Measurements from ENCODE around the gene S1PR1. TPM values are rescaled to one million over a fixed set of nuclear protein-coding genes. Genes with fewer than 3 reads are reported as not detected.

S1PR1 gene
- total RNA-seq, 1 experiment from 2014 or later = 13.3 TPM

DNA sequence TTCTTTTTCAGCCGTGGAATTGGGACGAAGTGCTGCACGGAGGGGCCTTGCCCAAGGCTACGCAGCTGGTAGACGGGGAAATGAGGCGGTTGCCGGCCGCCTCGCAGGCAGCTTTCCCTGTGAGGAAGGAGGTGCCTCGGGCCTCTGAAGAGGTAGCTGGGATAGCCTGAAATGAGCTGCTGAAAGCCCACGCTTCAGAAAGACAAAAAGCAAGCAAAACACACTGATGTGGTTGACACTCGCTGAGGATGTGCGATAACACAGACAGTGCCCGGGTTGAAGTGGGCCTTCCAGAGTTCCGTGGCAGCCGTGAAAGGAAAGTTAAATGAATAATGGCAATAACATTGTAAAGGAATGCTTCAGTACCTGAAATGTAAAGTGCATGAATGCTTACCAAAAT, 47.2 kb downstream of the S1PR1 start:
- 0 out of 2 replicates have a peak, but pooled peaks cover 5% of the 10 kb centered on the region for H3K4me1 ChIP-seq (replicated peaks)

DNA sequence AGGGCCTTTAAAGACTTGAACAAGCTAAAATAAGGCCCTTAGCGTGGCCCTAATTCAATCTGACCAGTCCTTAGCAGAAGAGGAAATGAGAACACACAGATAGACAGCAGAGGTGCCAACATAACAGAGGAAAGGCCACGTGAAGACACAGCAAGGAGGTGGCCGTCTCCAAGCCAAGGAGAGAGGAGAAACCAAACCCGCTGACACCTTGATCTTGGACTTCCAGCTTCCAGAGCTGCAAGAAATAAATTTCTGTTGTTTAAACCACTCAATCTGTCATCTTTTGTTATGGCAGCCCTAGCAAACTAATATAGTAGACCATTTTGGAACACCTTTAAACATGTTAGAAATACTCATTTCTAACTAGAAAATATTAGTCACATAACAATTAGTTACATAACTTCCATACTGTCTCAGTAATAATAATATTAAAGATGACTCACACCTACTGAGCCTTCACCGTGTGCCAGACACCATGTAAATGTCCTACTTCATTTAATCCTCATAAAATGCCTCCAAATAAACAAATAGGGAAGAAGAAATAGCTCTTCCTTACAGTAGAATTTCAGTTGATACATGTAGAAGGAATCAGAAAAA, 47.9 kb downstream of the S1PR1 start:
- H3K4me1 ChIP-seq (replicated peaks) = 0 out of 2 replicates have a peak, but pooled peaks cover 5% of the 10 kb centered on the region
- DNase-seq (ENCODE audit: low read depth in 1 of 2, low spot score in 2 of 2) = no peak
- no peak overlapping the region for H3K27ac ChIP-seq
- no peaks in the 10 kb centered on the region; the same call in none of the 2 replicates for H3K27me3 ChIP-seq (replicated peaks)
- H3K9me3 ChIP-seq (replicated peaks) = no peaks in the 10 kb centered on the region
- H3K36me3 ChIP-seq = no peaks in the 10 kb centered on the region
- no peak overlapping the region for H3K4me3 ChIP-seq

More for the DNA sequence above, 47.2 kb downstream of the S1PR1 start:
- no peaks in the 10 kb centered on the region for H3K36me3 ChIP-seq
- H3K4me3 ChIP-seq = no peak overlapping the region
- no peaks in the 10 kb centered on the region; the same call in none of the 2 replicates for H3K27me3 ChIP-seq (replicated peaks)
- 0 out of 2 replicates have a peak, but pooled peaks cover 2% of the 10 kb centered on the region for H3K9me3 ChIP-seq (replicated peaks)
- H3K27ac ChIP-seq = no peak overlapping the region
- no peak for DNase-seq (ENCODE audit: low read depth in 1 of 2, low spot score in 2 of 2)

DNA sequence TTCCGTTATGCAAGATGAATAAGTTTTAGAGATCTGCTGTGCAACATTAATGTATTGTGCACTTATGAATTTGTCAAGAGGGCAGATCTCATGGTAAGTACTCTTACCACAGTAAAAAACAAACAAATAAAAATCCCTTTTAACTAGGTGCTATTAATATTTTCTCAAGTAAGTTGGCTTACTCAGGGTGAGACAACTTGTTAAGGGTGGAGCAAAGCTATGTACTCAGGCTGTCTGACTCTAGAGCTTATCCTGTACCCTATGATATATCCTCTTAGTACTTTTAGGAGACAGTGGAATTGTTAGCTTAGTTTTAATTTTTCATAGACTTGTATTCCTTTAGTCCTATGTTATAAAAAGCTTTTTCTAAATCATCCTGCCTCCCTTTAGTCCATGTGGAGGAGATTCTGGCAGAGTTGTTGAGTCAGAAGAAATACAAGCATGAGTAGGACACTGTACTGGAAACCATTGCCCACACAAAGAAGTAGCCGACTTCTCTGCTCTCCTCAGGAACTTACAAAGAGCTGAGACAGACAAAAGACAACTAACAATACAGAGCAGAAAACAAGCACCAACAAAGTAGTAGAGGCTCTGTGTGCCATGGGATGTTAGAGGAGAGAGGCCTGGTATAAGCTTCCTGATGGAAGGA, 49.2 kb downstream of the S1PR1 start:
- DNase-seq (ENCODE audit: low read depth in 1 of 2, low spot score in 2 of 2) = no peak
- Histone ChIP-seq H3K27ac (no peak overlapping the region), H3K4me1 (replicated peaks) (0 out of 2 replicates have a peak, but pooled peaks cover 5% of the 10 kb centered on the region), H3K36me3 (no peaks in the 10 kb centered on the region), H3K27me3 (replicated peaks) (no peaks in the 10 kb centered on the region; the same call in none of the 2 replicates), H3K9me3 (replicated peaks) (no peaks in the 10 kb centered on the region), H3K4me3 (no peak overlapping the region)

DNA sequence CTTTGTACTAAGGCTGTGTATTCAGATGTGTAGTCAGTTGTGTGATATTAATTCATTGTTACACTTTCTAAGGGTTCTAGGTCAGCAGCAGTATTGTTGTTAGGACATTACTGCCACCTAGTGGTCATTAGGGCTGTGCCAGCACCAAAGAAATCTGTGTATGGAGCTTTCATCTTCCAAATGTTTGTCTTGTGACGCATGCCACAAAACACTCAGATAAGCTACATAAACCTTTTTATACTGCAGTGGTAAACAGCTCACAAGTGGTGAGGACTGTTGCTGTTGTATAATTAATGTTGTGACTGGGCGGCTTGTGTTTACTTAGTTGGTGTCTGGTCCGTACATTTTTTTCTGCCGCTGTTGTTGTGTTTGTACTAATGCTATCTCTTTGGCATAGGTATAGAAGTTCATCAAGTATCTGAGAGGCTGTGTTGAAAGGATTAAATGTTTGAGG, 51.7 kb downstream of the S1PR1 start:
- Histone ChIP-seq H3K4me3 (no peak overlapping the region), H3K4me1 (replicated peaks) (0 out of 2 replicates have a peak, but pooled peaks cover 5% of the 10 kb centered on the region), H3K9me3 (replicated peaks) (no peaks in the 10 kb centered on the region), H3K36me3 (no peaks in the 10 kb centered on the region), H3K27ac (no peak overlapping the region), H3K27me3 (replicated peaks) (no peaks in the 10 kb centered on the region; the same call in none of the 2 replicates)
- DNase-seq (ENCODE audit: low read depth in 1 of 2, low spot score in 2 of 2) = peak; percentile 80 to 82

GRCh38 chr1:101290119-101290921, 53.5 kb downstream of the S1PR1 start:
- Histone ChIP-seq H3K4me3 (no peak overlapping the region), H3K4me1 (replicated peaks) (0 out of 2 replicates have a peak, but pooled peaks cover 5% of the 10 kb centered on the region), H3K9me3 (replicated peaks) (no peaks in the 10 kb centered on the region), H3K27ac (no peak overlapping the region), H3K36me3 (no peaks in the 10 kb centered on the region), H3K27me3 (replicated peaks) (no peaks in the 10 kb centered on the region; the same call in 1 of the 2 replicates)
- no peak for DNase-seq (ENCODE audit: low read depth in 1 of 2, low spot score in 2 of 2)

Other genes with a start within 250 kb of the S1PR1 start
- 24.6 and 26.5 TPM in 2 replicates for gene DPH5, start 211.2 kb upstream of the S1PR1 start, total RNA-seq (2014; rRNA removed; shearing (Covaris generic))

Measured in SJSA1 (cell line).